ENCODE results near the gene FBXO24.
A peak's percentile ranks its signal among the peaks of the same experiment; 100 is the strongest.

FBXO24 gene

DNA sequence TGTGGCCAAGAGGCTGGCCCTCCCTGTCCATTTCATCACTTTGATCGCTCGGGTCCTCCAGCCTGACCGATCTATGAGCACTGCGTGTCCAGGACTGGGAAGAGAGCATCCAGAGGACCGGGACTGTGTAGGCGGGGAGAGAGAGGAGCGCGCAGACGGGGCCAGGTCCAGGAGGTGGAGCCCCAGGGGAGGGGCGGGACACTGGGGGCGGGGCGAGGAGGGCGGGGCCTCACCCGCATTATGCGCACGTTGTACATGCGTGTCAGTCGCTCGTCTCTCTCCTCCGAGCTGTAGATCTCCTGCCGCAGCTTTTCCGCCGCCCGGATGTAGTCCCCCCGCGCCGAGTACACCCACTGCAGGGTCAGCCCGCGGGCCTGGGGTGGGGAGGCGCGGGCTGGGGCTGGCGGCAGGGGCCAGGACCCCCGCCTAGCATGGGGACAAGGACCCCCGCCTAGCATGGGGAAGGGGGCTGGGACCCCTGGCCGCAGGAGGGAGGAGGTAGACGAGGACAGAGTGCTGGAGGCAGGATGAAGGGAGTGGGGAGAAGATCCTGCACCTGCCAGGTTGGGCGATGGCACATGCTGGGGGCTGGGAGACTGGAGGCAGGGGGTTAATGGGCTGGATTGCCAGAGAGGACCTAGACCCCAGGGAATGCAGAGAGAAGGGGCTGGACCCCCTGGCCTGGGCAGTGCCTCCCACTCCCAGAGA, 40.6 kb downstream of the FBXO24 start:
- Mint-ChIP-seq H3K9me3 (no peaks in the 10 kb centered on the region), H3K27ac (peak overlapping the region; percentile 79), H3K4me3 (peak overlapping the region; percentile 75), H3K36me3 (ENCODE audit: low read depth) (peaks cover 15% of the 10 kb centered on the region), H3K4me1 (ENCODE audit: low read depth) (peaks cover 44% of the 10 kb centered on the region), H3K27me3 (ENCODE audit: low read depth) (no peaks in the 10 kb centered on the region)

DNA sequence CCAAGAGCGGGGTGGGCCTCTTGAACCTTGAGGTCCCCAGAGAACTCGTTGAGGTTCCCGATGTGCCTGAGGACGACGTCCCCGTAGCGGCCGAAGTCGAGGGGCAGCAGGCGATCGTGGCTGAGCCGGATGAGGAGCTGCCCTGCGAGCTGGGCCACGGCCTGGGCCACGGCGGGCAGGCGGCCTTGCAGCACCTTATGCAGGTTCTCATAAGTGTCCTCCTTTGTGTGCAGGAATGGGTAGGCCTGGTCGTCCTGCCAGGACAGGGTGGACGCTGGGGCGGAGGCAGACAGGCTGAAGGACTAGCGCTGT, 41.1 kb downstream of the FBXO24 start:
- Mint-ChIP-seq H3K36me3 (ENCODE audit: low read depth) (peaks cover 10% of the 10 kb centered on the region), H3K27me3 (ENCODE audit: low read depth) (no peaks in the 10 kb centered on the region)

DNA sequence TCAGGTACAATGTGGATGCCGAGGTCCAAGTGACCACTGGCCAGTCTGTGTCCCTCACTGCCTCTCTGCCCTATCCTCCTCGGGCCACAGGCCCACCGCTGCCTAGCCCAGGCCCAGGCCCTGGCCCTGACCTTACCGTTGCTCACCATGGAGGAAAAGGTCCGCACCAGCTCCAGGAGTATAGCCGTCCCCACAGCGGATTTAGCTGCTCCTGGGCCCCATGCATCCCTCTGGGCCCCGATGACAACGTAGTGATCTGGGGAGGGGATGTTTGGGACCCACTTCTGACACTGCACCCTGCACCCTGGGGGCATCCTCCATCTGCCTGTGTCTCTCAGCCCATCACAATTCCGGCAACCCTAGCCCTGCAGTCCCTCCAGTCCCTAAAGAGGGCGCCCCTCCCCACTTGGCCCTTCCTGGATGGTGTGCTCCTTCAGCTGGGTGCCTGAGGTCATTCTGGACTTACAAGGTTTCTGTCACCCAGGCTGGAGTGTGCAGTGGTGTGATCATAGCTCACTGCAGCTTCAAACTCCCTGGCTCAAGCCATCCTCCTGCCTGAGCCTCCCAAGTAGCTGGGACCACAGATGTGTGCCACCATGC, 43.1 kb downstream of the FBXO24 start:
- Mint-ChIP-seq H3K4me3 (peak overlapping the region; percentile 37), H3K4me1 (ENCODE audit: low read depth) (peaks cover 51% of the 10 kb centered on the region), H3K9me3 (no peaks in the 10 kb centered on the region), H3K36me3 (ENCODE audit: low read depth) (peaks cover 3% of the 10 kb centered on the region), H3K27ac (peak overlapping the region; percentile 52), H3K27me3 (ENCODE audit: low read depth) (no peaks in the 10 kb centered on the region)

More for the DNA sequence above, 41.1 kb downstream of the FBXO24 start:
- peaks cover 45% of the 10 kb centered on the region for H3K4me1 Mint-ChIP-seq (ENCODE audit: low read depth)
- H3K9me3 Mint-ChIP-seq = no peaks in the 10 kb centered on the region
- H3K4me3 Mint-ChIP-seq = peak overlapping the region; percentile 75
- H3K27ac Mint-ChIP-seq = no peak overlapping the region

DNA sequence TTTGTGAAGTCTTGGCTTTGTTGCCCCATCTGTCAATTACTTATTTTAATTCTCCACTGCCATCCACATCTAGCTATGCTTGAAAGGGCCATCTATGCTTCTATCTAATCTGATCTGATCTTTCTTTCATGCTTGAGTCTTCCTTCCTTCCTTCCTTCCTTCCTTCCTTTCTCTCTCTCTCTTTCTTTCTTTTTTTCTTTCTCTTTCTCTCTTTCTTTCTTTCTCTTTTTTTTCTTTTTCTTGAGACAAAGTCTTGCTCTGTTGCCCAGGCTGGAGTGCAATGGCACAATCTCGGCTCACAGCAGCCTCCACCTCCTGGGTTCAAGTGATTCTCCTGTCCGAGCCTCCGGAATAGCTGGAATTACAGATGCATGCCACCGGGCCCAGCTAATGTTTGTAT, 43.9 kb downstream of the FBXO24 start:
- peaks cover 46% of the 10 kb centered on the region for H3K4me1 Mint-ChIP-seq (ENCODE audit: low read depth)

DNA sequence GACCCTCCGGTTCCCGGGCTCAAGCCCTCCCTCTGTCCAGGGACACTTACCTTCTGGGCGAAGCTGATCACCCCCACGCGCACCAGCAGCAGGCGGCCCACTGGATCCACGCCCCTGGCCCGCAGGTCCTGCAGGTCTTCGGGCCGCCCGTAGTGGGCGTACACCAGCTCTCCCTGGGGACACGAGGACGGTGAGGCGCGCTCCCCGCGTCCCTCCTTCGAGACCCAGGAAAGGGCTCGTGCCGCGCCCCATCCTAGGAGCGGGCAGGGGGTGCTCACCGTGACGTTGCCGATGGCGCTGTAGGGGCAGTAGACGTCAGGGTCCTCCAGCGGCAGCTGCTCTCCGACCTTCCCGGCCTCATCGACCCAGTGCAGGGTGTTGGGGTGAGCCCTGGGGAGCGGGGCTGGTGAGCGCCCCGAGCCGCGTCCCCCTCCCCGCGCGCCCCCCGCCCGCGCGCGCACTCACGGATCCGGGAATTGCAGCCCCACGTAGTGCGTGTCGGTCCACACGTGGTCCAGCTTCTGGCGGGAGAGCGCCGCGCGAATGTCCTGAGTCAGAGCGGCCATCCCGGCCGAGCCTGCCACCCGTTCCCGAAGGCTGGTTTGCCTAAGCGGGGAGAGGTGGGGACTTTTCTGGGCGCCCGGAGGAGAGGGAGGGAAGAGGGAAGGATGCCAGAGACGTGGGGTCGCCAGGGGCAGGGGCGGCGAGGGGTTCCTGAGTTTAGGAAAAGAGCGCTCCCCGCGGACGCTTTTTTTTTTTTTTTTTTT, 47.0 kb downstream of the FBXO24 start:
- no peaks in the 10 kb centered on the region for H3K27me3 Mint-ChIP-seq (ENCODE audit: low read depth)
- H3K4me1 Mint-ChIP-seq (ENCODE audit: low read depth) = peaks cover 32% of the 10 kb centered on the region
- peak overlapping the region; percentile 90 for H3K27ac Mint-ChIP-seq
- no peaks in the 10 kb centered on the region for H3K36me3 Mint-ChIP-seq (ENCODE audit: low read depth)
- peak overlapping the region; percentile 88 for H3K4me3 Mint-ChIP-seq
- no peaks in the 10 kb centered on the region for H3K9me3 Mint-ChIP-seq

More for the DNA sequence above, 43.9 kb downstream of the FBXO24 start:
- Mint-ChIP-seq H3K27ac (peak overlapping the region; percentile 23), H3K27me3 (ENCODE audit: low read depth) (no peaks in the 10 kb centered on the region), H3K9me3 (no peaks in the 10 kb centered on the region), H3K4me3 (no peak overlapping the region), H3K36me3 (ENCODE audit: low read depth) (peaks cover 2% of the 10 kb centered on the region)

DNA sequence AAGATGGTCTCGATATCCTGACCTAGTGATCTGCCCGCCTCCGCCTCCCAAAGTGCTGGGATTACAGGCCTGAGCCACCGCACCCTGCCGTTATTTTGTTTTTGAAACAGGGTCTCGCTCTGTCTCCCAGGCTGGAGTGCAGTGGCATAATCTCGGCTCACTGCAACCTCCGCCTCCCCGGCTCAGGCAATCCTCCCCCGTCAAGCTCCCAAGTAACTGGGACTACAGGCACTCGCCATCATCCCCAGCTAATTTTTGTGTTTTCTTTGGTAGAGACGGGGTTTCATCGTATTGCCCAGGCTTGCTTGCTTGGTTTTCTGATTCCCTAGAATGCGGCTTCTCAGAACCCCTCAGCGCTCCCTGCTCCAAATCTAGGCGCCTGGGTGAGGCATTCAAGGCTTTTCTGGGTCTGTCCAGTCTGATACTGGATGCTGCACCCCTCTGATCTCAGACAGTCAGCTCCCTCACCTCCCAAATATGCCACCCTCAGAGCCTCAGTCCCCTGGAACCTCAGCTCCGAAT, 53.9 kb downstream of the FBXO24 start:
- H3K27me3 Mint-ChIP-seq (ENCODE audit: low read depth) = peaks cover under 1% of the 10 kb centered on the region
- H3K4me3 Mint-ChIP-seq = no peak overlapping the region
- H3K36me3 Mint-ChIP-seq (ENCODE audit: low read depth) = no peaks in the 10 kb centered on the region
- no peaks in the 10 kb centered on the region for H3K4me1 Mint-ChIP-seq (ENCODE audit: low read depth)
- no peaks in the 10 kb centered on the region for H3K9me3 Mint-ChIP-seq
- no peak overlapping the region for H3K27ac Mint-ChIP-seq

DNA sequence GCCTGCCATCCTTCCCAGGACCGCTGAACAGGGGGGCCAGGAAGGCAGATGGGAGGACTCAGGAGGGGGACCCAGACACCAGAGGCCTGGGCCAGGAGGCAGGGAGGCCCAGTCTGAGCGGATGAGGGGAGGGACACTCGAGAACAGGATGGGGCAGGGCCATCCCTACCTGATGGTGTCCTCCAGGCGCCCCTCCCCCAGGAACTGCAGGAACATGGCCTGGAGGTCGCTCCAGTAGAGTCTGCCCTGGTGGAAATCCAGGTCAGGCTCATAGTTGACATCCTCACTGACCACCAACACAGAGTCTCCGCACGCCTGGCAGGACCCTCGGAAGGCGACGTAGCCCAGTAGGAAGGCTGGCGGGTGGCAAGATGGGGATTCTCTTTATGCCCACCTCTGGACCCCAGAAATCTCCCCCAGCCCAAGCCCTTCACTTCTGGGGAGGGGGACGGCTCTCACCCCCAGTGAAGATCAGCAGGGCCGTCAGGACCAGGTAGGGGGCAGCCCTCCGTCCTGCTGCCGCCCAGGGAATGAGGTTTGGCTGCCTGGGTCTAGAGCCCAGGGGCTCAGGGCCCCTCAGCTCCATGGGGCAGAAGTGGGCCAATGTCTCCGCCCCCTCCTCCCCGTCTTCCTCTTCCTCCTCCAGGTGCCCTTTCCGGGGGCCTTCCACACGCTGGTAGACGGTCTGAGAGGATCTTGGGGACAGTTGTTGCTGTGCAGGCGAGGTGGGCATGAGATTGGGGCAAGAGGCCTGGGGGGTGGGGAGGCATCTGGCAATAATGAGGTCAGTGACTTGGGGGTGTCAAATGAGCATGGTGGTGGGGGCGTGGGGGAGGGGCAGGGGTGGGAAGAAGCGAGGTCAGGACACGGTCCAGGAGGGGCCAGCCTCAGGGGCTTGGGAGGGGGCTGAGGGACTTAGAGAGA, 54.7 kb downstream of the FBXO24 start:
- no peak overlapping the region for H3K4me3 Mint-ChIP-seq
- no peak overlapping the region for H3K27ac Mint-ChIP-seq
- H3K36me3 Mint-ChIP-seq (ENCODE audit: low read depth) = no peaks in the 10 kb centered on the region
- H3K4me1 Mint-ChIP-seq (ENCODE audit: low read depth) = no peaks in the 10 kb centered on the region
- no peaks in the 10 kb centered on the region for H3K9me3 Mint-ChIP-seq
- H3K27me3 Mint-ChIP-seq (ENCODE audit: low read depth) = peaks cover 6% of the 10 kb centered on the region

DNA sequence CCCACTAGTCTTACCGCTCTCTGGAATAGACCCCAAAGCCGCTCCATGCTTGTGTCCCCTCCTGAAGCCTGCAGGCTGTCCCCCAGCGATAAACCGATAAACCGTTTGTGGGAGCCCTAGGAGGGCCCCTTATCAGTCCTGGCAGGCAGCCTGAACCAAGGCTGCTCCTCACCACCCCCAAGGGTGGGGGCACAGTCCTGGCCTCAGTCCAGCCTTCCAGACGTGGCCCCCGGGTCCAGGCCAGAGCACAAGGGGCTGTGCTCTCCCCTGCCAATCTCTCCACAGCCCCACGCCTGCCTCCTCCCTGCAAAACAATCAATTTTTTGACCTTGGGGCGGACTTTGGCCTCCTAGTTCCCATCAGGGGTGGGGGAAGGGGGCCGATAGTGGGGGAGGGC, 55.3 kb downstream of the FBXO24 start, which contains the start of gene TFR2:
TFR2 (minus strand) TSS at position 90 of the 397 bp plus-strand sequence; CDS start at position 47, 43 bp downstream.
- Mint-ChIP-seq H3K4me1 (ENCODE audit: low read depth) (no peaks in the 10 kb centered on the region), H3K4me3 (no peak within 1 kb of the TSS), H3K27ac (no peak within 1 kb of the TSS), H3K9me3 (no peaks in the 10 kb centered on the region), H3K36me3 (ENCODE audit: low read depth) (no peaks in the 10 kb centered on the region), H3K27me3 (ENCODE audit: low read depth) (peaks cover 11% of the 10 kb centered on the region)

DNA sequence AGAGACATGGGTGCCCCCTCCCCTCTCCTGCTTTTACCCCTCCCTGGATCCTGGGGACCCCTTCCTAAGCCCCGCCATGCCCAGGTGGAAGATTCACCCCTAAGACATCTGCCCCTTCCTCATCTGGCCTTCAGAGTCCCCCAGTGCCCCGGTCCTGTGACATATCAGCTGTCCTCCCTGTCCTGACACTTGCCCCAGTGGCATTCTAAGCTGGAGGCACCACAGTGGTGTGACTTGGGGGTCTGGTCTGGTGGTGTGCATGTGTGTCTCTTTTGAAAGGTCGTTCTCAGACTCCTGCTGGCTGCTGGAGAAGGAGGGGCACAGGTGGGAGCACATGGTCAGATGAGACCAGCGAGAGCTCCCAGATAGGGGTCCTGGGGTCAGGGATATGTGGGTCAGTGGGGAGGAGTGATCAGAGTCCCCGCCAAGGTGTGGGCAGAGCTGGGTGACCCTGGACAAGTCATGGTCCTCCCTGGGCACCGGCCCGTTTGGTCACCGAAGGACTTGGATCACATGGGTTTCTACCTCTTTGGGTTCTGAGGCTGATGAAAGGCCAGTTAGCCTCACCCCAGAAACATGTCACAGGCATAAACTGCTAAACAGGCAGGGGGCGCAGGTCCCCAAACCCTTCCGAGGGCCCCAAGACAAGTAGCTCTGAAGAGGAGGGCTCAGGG, 55.9 kb downstream of the FBXO24 start:
- no peak overlapping the region for H3K27ac Mint-ChIP-seq
- no peak overlapping the region for H3K4me3 Mint-ChIP-seq
- H3K4me1 Mint-ChIP-seq (ENCODE audit: low read depth) = no peaks in the 10 kb centered on the region
- no peaks in the 10 kb centered on the region for H3K36me3 Mint-ChIP-seq (ENCODE audit: low read depth)
- peaks cover 11% of the 10 kb centered on the region for H3K27me3 Mint-ChIP-seq (ENCODE audit: low read depth)
- H3K9me3 Mint-ChIP-seq = no peaks in the 10 kb centered on the region

DNA sequence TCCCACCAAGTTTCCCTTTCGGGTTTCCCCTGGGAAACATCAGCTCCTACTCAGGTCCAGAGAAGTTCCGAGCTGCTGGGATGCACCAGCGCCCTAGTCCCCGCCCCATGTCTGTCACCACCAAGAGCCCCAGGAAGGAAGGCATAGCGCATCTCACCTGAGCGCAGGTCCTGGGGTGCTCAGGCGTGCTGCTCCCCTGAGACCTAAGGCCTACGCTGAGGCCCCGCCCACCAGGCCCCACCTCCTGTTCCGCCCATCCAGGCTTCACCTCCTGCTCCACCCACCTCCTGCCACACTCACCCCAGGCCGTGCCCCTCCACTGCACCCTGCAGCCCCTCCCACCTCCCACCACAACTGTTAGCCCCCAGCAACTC, 56.4 kb downstream of the FBXO24 start:
- Mint-ChIP-seq H3K27ac (no peak overlapping the region), H3K9me3 (no peaks in the 10 kb centered on the region), H3K4me1 (ENCODE audit: low read depth) (no peaks in the 10 kb centered on the region), H3K4me3 (no peak overlapping the region), H3K36me3 (ENCODE audit: low read depth) (no peaks in the 10 kb centered on the region), H3K27me3 (ENCODE audit: low read depth) (peaks cover 11% of the 10 kb centered on the region)

DNA sequence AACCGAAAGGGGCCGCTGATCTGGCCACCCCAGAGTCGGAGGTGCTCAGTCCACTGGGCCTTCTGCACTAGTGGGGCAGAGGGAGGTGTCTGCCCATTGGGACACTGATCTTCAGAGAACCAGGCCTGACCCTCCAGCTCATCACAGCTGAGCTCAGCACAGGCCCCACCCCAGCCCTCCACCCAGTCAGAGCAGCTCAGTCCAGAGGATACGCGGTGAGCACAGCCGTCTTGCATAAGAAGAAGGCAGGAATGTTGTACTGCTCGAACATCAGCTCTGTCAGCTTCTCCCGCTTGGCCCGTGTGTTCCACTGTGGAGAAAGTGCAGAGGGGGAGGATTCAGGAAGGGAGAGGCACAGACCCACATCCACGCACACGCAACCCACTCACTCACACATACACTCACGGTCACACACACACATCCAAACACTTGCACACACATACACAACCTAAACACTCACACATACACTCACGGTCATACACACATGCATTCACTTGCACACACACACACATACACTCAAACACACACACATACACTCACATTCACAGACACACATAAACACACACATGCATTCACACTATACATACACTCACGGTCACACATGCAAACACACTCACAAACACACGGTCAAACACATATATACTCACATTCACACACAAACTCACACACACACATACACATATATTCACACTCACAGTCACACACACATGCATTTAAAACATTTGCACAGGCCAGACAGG, 63.9 kb downstream of the FBXO24 start:
- H3K4me1 Mint-ChIP-seq (ENCODE audit: low read depth) = no peaks in the 10 kb centered on the region
- H3K9me3 Mint-ChIP-seq = no peaks in the 10 kb centered on the region
- H3K27me3 Mint-ChIP-seq (ENCODE audit: low read depth) = peaks cover 36% of the 10 kb centered on the region
- no peak overlapping the region for H3K27ac Mint-ChIP-seq
- no peak overlapping the region for H3K4me3 Mint-ChIP-seq
- no peaks in the 10 kb centered on the region for H3K36me3 Mint-ChIP-seq (ENCODE audit: low read depth)

Data from T-helper 1 cell treated with Interleukin-12 subunit alpha and Interleukin-12 subunit beta and Interleukin-4 antibody, amounts not matched to agents 30 μg/mL and 1 μg/mL, for 36 hours (primary cell).